Keratinocyte (primary cell): ENCODE data around the gene ATXN7. TPM values are rescaled to one million over a fixed set of nuclear protein-coding genes. Genes with fewer than 3 reads are reported as not detected.

Source experiments
- DNase-seq: peaks from one replicate; pipeline ENCODE4 v3.0.0-alpha.2; 2011; ENCODE audit warnings: low read depth, missing footprints, low spot score
- FAIRE-seq: peaks from 2 replicates; lab custom pipeline; 2011; peaks lifted over from hg19 to GRCh38; lab: Jason Lieb, UNC
- H2AFZ ChIP-seq: 2 replicates; pipeline ENCODE4 v1.6.0; 2012; ENCODE audit warnings: low read length, control low read depth, inconsistent platforms; ENCODE audit not compliant: control insufficient read depth
- H3K27ac ChIP-seq: 2 replicates; pipeline ENCODE4 v1.5.1; 2011; ENCODE audit warnings: low read length; ENCODE audit not compliant: control insufficient read depth, insufficient read depth
- H3K27me3 ChIP-seq: 3 replicates; pipeline ENCODE4 v1.6.0; 2011; ENCODE audit warnings: low read length; ENCODE audit not compliant: control insufficient read depth, insufficient read depth; ENCODE audit errors: extremely low read depth
- H3K36me3 ChIP-seq, 2 experiments: 2 replicates in 1 of 2; 3 replicates in 1 of 2; pipeline ENCODE4 v1.5.1; 2011; ENCODE audit warnings: low read length in 2 of 2, mild to moderate bottlenecking in 1 of 2; ENCODE audit not compliant: control insufficient read depth in 2 of 2, insufficient read depth in 2 of 2; ENCODE audit errors: extremely low read depth in 1 of 2
- H3K4me1 ChIP-seq: 3 replicates; pipeline ENCODE4 v1.5.1; 2011; ENCODE audit warnings: low read length; ENCODE audit not compliant: control insufficient read depth, insufficient read depth; ENCODE audit errors: extremely low read depth
- H3K4me2 ChIP-seq: 3 replicates; pipeline ENCODE4 v1.6.0; 2011; ENCODE audit warnings: low read depth, low read length; ENCODE audit not compliant: control insufficient read depth, insufficient read depth; ENCODE audit errors: extremely low read depth
- H3K4me3 ChIP-seq, 3 experiments: fragments of 200-600 bp in 1 of 3; sonication (generic) in 1 of 3; 2 replicates in 2 of 3; 3 replicates in 1 of 3; pipeline ENCODE4 v1.5.1; 2011 to 2016; ENCODE audit warnings: low read length in 3 of 3, mild to moderate bottlenecking in 3 of 3, control low read depth in 2 of 3, inconsistent platforms in 1 of 3, low read depth in 1 of 3, mixed read lengths in 1 of 3, mixed run types in 1 of 3, moderate library complexity in 1 of 3; ENCODE audit not compliant: control insufficient read depth in 2 of 3, insufficient read depth in 2 of 3; ENCODE audit errors: extremely low read depth in 1 of 3
- H3K79me2 ChIP-seq: 2 replicates; pipeline ENCODE4 v1.6.0; 2012; ENCODE audit warnings: low read length; ENCODE audit not compliant: control insufficient read depth, insufficient read depth
- H3K9ac ChIP-seq: 3 replicates; pipeline ENCODE4 v1.6.0; 2011; ENCODE audit warnings: low read length; ENCODE audit not compliant: control insufficient read depth, insufficient read depth; ENCODE audit errors: extremely low read depth
- H3K9me1 ChIP-seq: 3 replicates; pipeline ENCODE4 v1.6.0; 2011; ENCODE audit warnings: low read length; ENCODE audit not compliant: control insufficient read depth, insufficient read depth; ENCODE audit errors: extremely low read depth
- H3K9me3 ChIP-seq: 2 replicates; pipeline ENCODE4 v1.5.1; 2012; ENCODE audit warnings: low read depth, low read length; ENCODE audit not compliant: control insufficient read depth
- H4K20me1 ChIP-seq: 3 replicates; pipeline ENCODE4 v1.6.0; 2011; ENCODE audit warnings: low read length; ENCODE audit not compliant: control insufficient read depth, insufficient read depth; ENCODE audit errors: extremely low read depth
- EZH2 ChIP-seq: IDR thresholded peaks from one replicate; pipeline ENCODE4 v1.6.1; 2012; ENCODE audit warnings: inconsistent platforms, mild to moderate bottlenecking, low read length, moderate library complexity
- dilution Hi-C: fragments of 300-500 bp; cut with MboI; formaldehyde crosslinking; loops from one replicate; pipeline ENCODE4 v1.7.0; 2020; ENCODE audit warnings: low sequenced_read_pairs; ENCODE audit not compliant: extremely low pct_ligation_motif_present
- polyA plus RNA-seq, 5 experiments: library from polyadenylated mRNA; depleted of rRNA in 3 of 5; stranded (reverse) in 3 of 5; stranded (forward) in 1 of 5; unstranded in 1 of 5; fragments of >200 nt; gene quantifications; 1 replicate in 1 of 5; 2 replicates in 3 of 5; 3 replicates in 1 of 5; pipeline versions ENCODE4 v1.2.1 to v1.2.3, GENCODE V29; 2011 to 2012; ENCODE audit warnings: missing spikeins in 2 of 5, low read depth in 1 of 5, low replicate concordance in 1 of 5
- TF ChIP-seq, protein P1 (sequence below), 3 experiments: IDR thresholded peaks in 1 of 3; conservative IDR thresholded peaks in 1 of 3; optimal IDR thresholded peaks in 1 of 3; 2 replicates in 2 of 3; 3 replicates in 1 of 3; pipeline versions ENCODE3 to v1.5.1; 2011; ENCODE audit warnings: low read length in 3 of 3, mild to moderate bottlenecking in 3 of 3, moderate library complexity in 2 of 3, control low read depth in 1 of 3, inconsistent platforms in 1 of 3; ENCODE audit not compliant: insufficient read depth in 2 of 3; ENCODE audit errors: extremely low read depth in 1 of 3

The ATXN7 gene
- polyA plus RNA-seq, 1 donor (not counting 4 experiments of a cell fraction or from before 2014, with no cell fraction given) = 8.8 TPM

DNA sequence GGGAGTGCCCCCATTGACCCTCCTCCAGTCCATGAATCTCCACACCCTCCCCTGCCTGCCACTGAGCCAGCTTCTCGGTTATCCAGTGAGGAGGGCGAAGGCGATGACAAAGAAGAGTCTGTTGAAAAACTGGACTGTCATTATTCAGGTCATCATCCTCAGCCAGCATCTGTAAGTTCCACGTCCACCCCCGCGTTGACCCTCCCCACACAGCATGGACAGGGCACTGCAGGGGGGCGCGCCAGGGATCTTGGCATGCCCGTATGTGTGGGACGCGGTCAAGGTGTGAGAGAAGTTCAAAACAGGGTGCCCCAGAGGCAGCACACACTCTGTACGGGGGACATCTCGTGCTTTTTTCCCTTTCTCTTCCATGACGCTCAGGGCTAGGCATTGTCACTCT is 126.5 kb downstream of the ATXN7 start:
- TF ChIP-seq, protein P1, sequence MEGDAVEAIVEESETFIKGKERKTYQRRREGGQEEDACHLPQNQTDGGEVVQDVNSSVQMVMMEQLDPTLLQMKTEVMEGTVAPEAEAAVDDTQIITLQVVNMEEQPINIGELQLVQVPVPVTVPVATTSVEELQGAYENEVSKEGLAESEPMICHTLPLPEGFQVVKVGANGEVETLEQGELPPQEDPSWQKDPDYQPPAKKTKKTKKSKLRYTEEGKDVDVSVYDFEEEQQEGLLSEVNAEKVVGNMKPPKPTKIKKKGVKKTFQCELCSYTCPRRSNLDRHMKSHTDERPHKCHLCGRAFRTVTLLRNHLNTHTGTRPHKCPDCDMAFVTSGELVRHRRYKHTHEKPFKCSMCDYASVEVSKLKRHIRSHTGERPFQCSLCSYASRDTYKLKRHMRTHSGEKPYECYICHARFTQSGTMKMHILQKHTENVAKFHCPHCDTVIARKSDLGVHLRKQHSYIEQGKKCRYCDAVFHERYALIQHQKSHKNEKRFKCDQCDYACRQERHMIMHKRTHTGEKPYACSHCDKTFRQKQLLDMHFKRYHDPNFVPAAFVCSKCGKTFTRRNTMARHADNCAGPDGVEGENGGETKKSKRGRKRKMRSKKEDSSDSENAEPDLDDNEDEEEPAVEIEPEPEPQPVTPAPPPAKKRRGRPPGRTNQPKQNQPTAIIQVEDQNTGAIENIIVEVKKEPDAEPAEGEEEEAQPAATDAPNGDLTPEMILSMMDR (optimal IDR thresholded peaks at IDR 0.05 in 1 of 3, IDR thresholded peaks at IDR 0.05 in 1 of 3, conservative IDR thresholded peaks at IDR 0.05 in 1 of 3; ENCODE audit: extremely low read depth in 1 of 3, insufficient read depth in 2 of 3, low read length in 3 of 3) = no peak
- TF ChIP-seq EZH2 = no peak
- no peak for FAIRE-seq
- H3K4me2 ChIP-seq = no peak overlapping the region
- peaks cover 25 to 50% of the 10 kb centered on the region in 2 experiments for H3K36me3 ChIP-seq
- no peak overlapping the region for H3K9ac ChIP-seq
- no peaks in the 10 kb centered on the region for H3K79me2 ChIP-seq
- dilution Hi-C loops = no loop called here
- DNase-seq = no peak
- H2AFZ ChIP-seq = no peak overlapping the region
- H4K20me1 ChIP-seq = no peaks in the 10 kb centered on the region
- H3K27ac ChIP-seq = no peak overlapping the region
- no peak overlapping the region for H3K4me3 ChIP-seq
- no peaks in the 10 kb centered on the region for H3K9me3 ChIP-seq
- peaks cover 20% of the 10 kb centered on the region for H3K4me1 ChIP-seq
- H3K9me1 ChIP-seq = no peaks in the 10 kb centered on the region
- no peaks in the 10 kb centered on the region for H3K27me3 ChIP-seq

DNA sequence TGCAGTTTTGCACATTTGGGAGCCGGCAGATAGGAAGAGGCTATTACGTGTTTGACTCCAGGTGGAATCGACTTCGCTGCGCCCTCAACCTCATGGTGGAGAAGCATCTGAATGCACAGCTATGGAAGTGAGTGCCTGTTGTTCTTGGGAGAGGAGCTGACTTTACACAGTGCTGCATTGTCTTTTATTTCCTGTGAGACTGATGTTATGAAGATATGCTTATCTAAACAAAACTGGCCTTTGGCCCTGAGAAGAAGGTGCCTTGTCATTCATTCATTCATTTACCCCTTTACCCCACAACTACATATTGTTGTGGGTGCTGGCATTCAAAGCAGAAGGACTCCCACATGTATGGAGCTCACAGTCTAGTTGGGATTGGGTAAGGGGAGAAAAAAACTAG is 127.1 kb downstream of the ATXN7 start:
- no peaks in the 10 kb centered on the region for H3K9me1 ChIP-seq
- FAIRE-seq (no peak), DNase-seq (no peak)
- peaks cover 30 to 55% of the 10 kb centered on the region in 2 experiments for H3K36me3 ChIP-seq
- dilution Hi-C loops = no loop called here
- no peaks in the 10 kb centered on the region for H3K27me3 ChIP-seq
- no peak overlapping the region for H3K4me3 ChIP-seq
- no peak overlapping the region for H3K27ac ChIP-seq
- H3K79me2 ChIP-seq = no peaks in the 10 kb centered on the region
- H2AFZ ChIP-seq = no peak overlapping the region
- peaks cover 20% of the 10 kb centered on the region for H3K4me1 ChIP-seq
- TF ChIP-seq EZH2 = no peak
- TF ChIP-seq, protein P1 (optimal IDR thresholded peaks at IDR 0.05 in 1 of 3, IDR thresholded peaks at IDR 0.05 in 1 of 3, conservative IDR thresholded peaks at IDR 0.05 in 1 of 3; ENCODE audit: extremely low read depth in 1 of 3, insufficient read depth in 2 of 3, low read length in 3 of 3) = no peak
- no peaks in the 10 kb centered on the region for H3K9me3 ChIP-seq
- H3K9ac ChIP-seq = no peak overlapping the region
- no peaks in the 10 kb centered on the region for H4K20me1 ChIP-seq
- H3K4me2 ChIP-seq = no peak overlapping the region
